GM12878 (cell line): ENCODE results near the gene PSMB8. TPM values are rescaled to one million over a fixed set of nuclear protein-coding genes. Genes with fewer than 3 reads are reported as not detected.
"Not testable (repeated sequence)": the region's sequence is repeated elsewhere in the genome, so short reads cannot be mapped to it uniquely, and the experiment has no call there.

Source experiments
- ATAC-seq: fragments of 200-7000 bp; cut with Tn5 transposase; 3 replicates; pipeline ENCODE4 v1.9.1; 2020; ENCODE audit warnings: mild to moderate bottlenecking, moderate library complexity
- BruUV-seq: library from RNA; stranded (reverse); fragments of 400-500 nt; replicated peaks from 2 replicates; lab custom pipeline; 2021; lab: Mats Ljungman, UMichigan
- CTCF ChIA-PET: fragments of 300-600 bp; sonication (Branson Sonifier 250); formaldehyde crosslinking; extraction: SDS; loops from one replicate; lab custom pipeline; 2021; ENCODE audit warnings: inconsistent platforms; lab: Yijun Ruan, JAX
- POLR2A ChIA-PET: fragments of 350-600 bp; formaldehyde crosslinking; extraction: SDS; loops from one replicate; lab custom pipeline; 2021; ENCODE audit warnings: inconsistent platforms; lab: Charles Lee
- RAD21 ChIA-PET: fragments of 300-600 bp; sonication (Branson Sonifier 250); formaldehyde crosslinking; loops from one replicate; lab custom pipeline; 2023; ENCODE audit warnings: antibody characterized with exemption; ENCODE audit not compliant: unreplicated experiment; lab: Charles Lee
- SMC1A ChIA-PET: fragments of 300-600 bp; sonication (Branson Sonifier 250); formaldehyde crosslinking; loops from one replicate; lab custom pipeline; 2023; ENCODE audit not compliant: unreplicated experiment, uncharacterized antibody; lab: Charles Lee
- DNase-seq: peaks from one replicate; pipeline ENCODE4 v3.0.0-alpha.2; 2011; ENCODE audit warnings: low read depth, low spot score
- FAIRE-seq: peaks from 3 replicates; lab custom pipeline; 2011; peaks lifted over from hg19 to GRCh38; lab: Jason Lieb, UNC
- H2AFZ ChIP-seq: 2 replicates; pipeline ENCODE4 v1.6.0; 2011; ENCODE audit warnings: low read depth, low read length, control low read depth; ENCODE audit not compliant: control insufficient read depth
- H3K27ac ChIP-seq: 2 replicates; pipeline ENCODE4 v1.5.1; 2011; ENCODE audit warnings: control low read depth; ENCODE audit not compliant: control insufficient read depth, insufficient read depth
- H3K27me3 ChIP-seq, 2 experiments: replicated peaks in 1 of 2; 2 replicates each; pipeline versions ENCODE4 v1.6.0 to v1.6.1; 2011; ENCODE audit warnings: low read length in 1 of 2; ENCODE audit not compliant: control insufficient read depth in 2 of 2, insufficient read depth in 2 of 2
- H3K36me3 ChIP-seq, 2 experiments: 2 replicates each; pipeline ENCODE4 v1.5.1; 2011; ENCODE audit warnings: low read length in 1 of 2; ENCODE audit not compliant: control insufficient read depth in 2 of 2, insufficient read depth in 2 of 2
- H3K4me1 ChIP-seq: 2 replicates; pipeline ENCODE4 v1.6.1; 2011; ENCODE audit warnings: mild to moderate bottlenecking, low read length, moderate library complexity, mixed read lengths; ENCODE audit not compliant: control insufficient read depth, insufficient read depth
- H3K4me2 ChIP-seq: 2 replicates; pipeline ENCODE4 v1.6.0; 2011; ENCODE audit warnings: control low read depth; ENCODE audit not compliant: control insufficient read depth, insufficient read depth
- H3K4me3 ChIP-seq: fragments of 200-600 bp; sonication (generic); 2 replicates; pipeline ENCODE4 v1.5.1; 2016
- H3K79me2 ChIP-seq: 2 replicates; pipeline ENCODE4 v1.6.0; 2011; ENCODE audit warnings: low read length; ENCODE audit not compliant: control insufficient read depth, insufficient read depth
- H3K9ac ChIP-seq: 2 replicates; pipeline ENCODE4 v1.8.0; 2011; ENCODE audit warnings: low read length, control low read depth, mixed read lengths; ENCODE audit not compliant: control insufficient read depth, insufficient read depth
- H3K9me3 ChIP-seq: replicated peaks from 3 replicates; pipeline ENCODE4 v1.5.1; 2011; ENCODE audit warnings: mild to moderate bottlenecking, low read length; ENCODE audit not compliant: control insufficient read depth, insufficient read depth
- H4K20me1 ChIP-seq: 2 replicates; pipeline ENCODE4 v1.6.0; 2011; ENCODE audit not compliant: control insufficient read depth, insufficient read depth
- MEF2A ChIP-seq: IDR thresholded peaks from 2 replicates; pipeline ENCODE4 v1.6.1; 2011; ENCODE audit warnings: low read depth, mild to moderate bottlenecking, low read length, moderate library complexity; ENCODE audit not compliant: insufficient read depth
- MTA2 ChIP-seq: fragments of 450-650 bp; IDR thresholded peaks from 2 replicates; pipeline ENCODE4 v1.6.1; 2016; ENCODE audit warnings: low read depth, mild to moderate bottlenecking, moderate library complexity
- MXI1 ChIP-seq: fragments of 150-350 bp; IDR thresholded peaks from 2 replicates; pipeline ENCODE4 v1.6.1; 2011; ENCODE audit warnings: low read depth, mild to moderate bottlenecking, inconsistent platforms, low read length, improper control_type of control experiment
- NR2F1 ChIP-seq: fragments of 450-650 bp; conservative IDR thresholded peaks from 2 replicates; pipeline ENCODE4 v1.6.1; 2017; ENCODE audit warnings: mild to moderate bottlenecking
- NRF1 ChIP-seq: conservative IDR thresholded peaks from 2 replicates; pipeline ENCODE4 v1.6.1; 2011; ENCODE audit warnings: mild to moderate bottlenecking, low read depth, low read length, improper control_type of control experiment
- SREBF2 ChIP-seq: IDR thresholded peaks from 2 replicates; pipeline ENCODE4 v1.6.1; 2012; ENCODE audit warnings: mild to moderate bottlenecking, low read length
- STAT1 ChIP-seq: fragments of 450-650 bp; conservative IDR thresholded peaks from 2 replicates; pipeline ENCODE4 v1.6.1; 2014; ENCODE audit warnings: antibody characterized with exemption, mild to moderate bottlenecking
- YY1 ChIP-seq: IDR thresholded peaks from 2 replicates; pipeline ENCODE4 v1.6.1; 2011; ENCODE audit warnings: low read depth, mild to moderate bottlenecking, low read length
- WGBS: methylation state at CpG from one replicate; pipeline ENCODE4 v1.1.6; 2016; ENCODE audit warnings: low lambda C conversion rate; ENCODE audit not compliant: insufficient replicate concordance, insufficient coverage; ENCODE audit errors: missing lambda C conversion rate; 5-methylcytosine and 5-hydroxymethylcytosine counted together
- in situ Hi-C: fragments of 300-500 bp; cut with MboI; formaldehyde crosslinking; loops from 9 replicates; pipeline ENCODE4 v1.14.3; 2018; ENCODE audit warnings: mixed read lengths
- intact Hi-C: fragments of 100-400 bp; cut with micrococcal nuclease; formaldehyde crosslinking; loops from one replicate; pipeline ENCODE4 v1.14.2; 2022; ENCODE audit not compliant: unreplicated experiment
- polyA plus RNA-seq, 11 experiments: library from polyadenylated mRNA; depleted of rRNA in 4 of 11; unstranded in 6 of 11; stranded (reverse) in 5 of 11; fragments of >200 nt; fragmentation: Nextera tagmentation in 4 of 11; fragmentation: Illumina TruSeq in 1 of 11; extraction: Ambion mirVana in 4 of 11; extraction: Trizol in 1 of 11; gene quantifications; 1 replicate in 1 of 11; 2 replicates in 10 of 11; pipeline versions ENCODE4 v1.2.1 to v1.2.3, GENCODE V29; 2011 to 2016; ENCODE audit warnings: inconsistent platforms in 2 of 11, missing spikeins in 2 of 11, low read depth in 1 of 11
- total RNA-seq, 4 experiments: library from RNA; depleted of rRNA in 3 of 4; stranded (reverse); fragments of >200 nt in 3 of 4; fragmentation: Illumina TruSeq in 1 of 4; extraction: Trizol in 1 of 4; gene quantifications; 2 replicates each; pipeline versions ENCODE4 v1.2.1 to v1.2.3, GENCODE V29; 2013 to 2021

PSMB8 gene
- total and polyA plus RNA-seq, 10 of the 15 experiments (the other 5 are each of a cell fraction or from before 2014, with no cell fraction given), result 304 to 557 (median 379) TPM

DNA sequence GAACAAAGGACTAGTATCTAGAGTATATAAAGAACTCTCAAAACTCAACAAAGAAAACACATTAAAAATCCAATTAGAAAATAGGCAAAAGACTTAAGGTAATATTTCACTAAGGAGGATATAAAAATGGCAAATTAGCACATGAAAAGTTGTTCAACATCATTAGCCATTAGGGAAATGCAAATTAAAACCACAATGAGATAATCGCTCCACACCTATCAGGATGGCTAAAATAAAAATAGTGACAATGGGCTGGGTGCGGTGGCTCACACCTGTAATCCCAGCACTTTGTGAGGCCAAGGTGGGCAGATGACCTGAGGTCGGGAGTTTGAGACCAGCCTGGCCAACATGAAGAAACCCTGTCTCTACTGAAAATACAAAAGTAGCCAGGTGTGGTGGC lies 37.1 kb upstream of the PSMB8 start:
- POLR2A ChIA-PET, result interaction anchor here (0.9 kb wide), 1 partner anchor 14 kb away, joined by 3 read pairs; no protein-coding TSS in a partner anchor
- 0 out of 3 replicates have a peak, but pooled peaks have one; percentile 31 for ATAC-seq
- intact Hi-C loops, result loop anchor here (10.0 kb wide), 1 partner anchor 204 kb away; no protein-coding TSS in a partner anchor
- H3K79me2 ChIP-seq, H3K4me2 ChIP-seq, BruUV-seq, DNase-seq, H3K27me3 ChIP-seq, H3K9me3 ChIP-seq, FAIRE-seq, H4K20me1 ChIP-seq, H3K27ac ChIP-seq, H3K4me1 ChIP-seq, H3K4me3 ChIP-seq, H3K9ac ChIP-seq, H3K36me3 ChIP-seq, in situ Hi-C loops, H2AFZ ChIP-seq: not testable (repeated sequence)
- SMC1A ChIA-PET, result interaction anchor here (0.7 to 13.8 kb wide), 7 partner anchors 10 to 168 kb away, joined by 3 to 184 read pairs (median 4); partner anchors contain the start of gene TAP2
- TF ChIP-seq MTA2, result 0 out of 2 replicates have a peak, but pooled peaks have one; percentile 28
- WGBS, result 13% methylated on average over 3 of the region's 3 CpGs
- CTCF ChIA-PET, result interaction anchor here (0.6 to 12.7 kb wide), 12 partner anchors 9 to 367 kb away, joined by 3 to 260 read pairs (median 4); partner anchors contain the start of genes HLA-DMA and TAP2
- RAD21 ChIA-PET, result interaction anchor here (1.8 to 2.4 kb wide), 2 partner anchors 13 to 104 kb away, joined by 5 to 14 read pairs; no protein-coding TSS in a partner anchor

GRCh38 chr6:32879691-32880090 lies 35.8 kb upstream of the PSMB8 start:
- Histone ChIP-seq H3K4me1 (0 out of 2 replicates have a peak, but pooled peaks cover 3% of the 10 kb centered on the region), H3K9ac (no peak overlapping the region; the same call in 1 of the 2 replicates), H3K9me3 (no peaks in the 10 kb centered on the region), H3K27me3 (no peaks in the 10 kb centered on the region; a peak in 1 of 4 replicates), H3K36me3 (no peaks in the 10 kb centered on the region), H3K79me2 (no peaks in the 10 kb centered on the region), H3K27ac (no peak overlapping the region), H3K4me3 (no peak overlapping the region), H3K4me2 (0 out of 2 replicates have a peak overlapping the region, but pooled peaks have one; percentile 42), H4K20me1 (no peaks in the 10 kb centered on the region), H2AFZ (peak overlapping the region; percentile 36)
- ChIA-PET RAD21 (interaction anchor here (0.7 to 2.4 kb wide), 3 partner anchors 11 to 105 kb away, joined by 3 to 14 read pairs (median 5); no protein-coding TSS in a partner anchor), CTCF (interaction anchor here (1.0 to 12.7 kb wide), 11 partner anchors 8 to 369 kb away, joined by 3 to 260 read pairs (median 4); partner anchors contain the start of gene HLA-DMB), POLR2A (no interaction called here)
- BruUV-seq, result no TSS peak
- in situ Hi-C loops, result no loop called here
- no peak for DNase-seq
- intact Hi-C loops, result loop anchor here (10.0 kb wide), 1 partner anchor 205 kb away; no protein-coding TSS in a partner anchor
- 88% methylated on average over 35 of the region's 35 CpGs for WGBS
- no peak for ATAC-seq
- TF ChIP-seq MEF2A, result no peak
- no peak for TF ChIP-seq NR2F1
- no peak for TF ChIP-seq SREBF2
- no peak for TF ChIP-seq MXI1
- TF ChIP-seq YY1, result peak; percentile 59; the same call in 1 of the 2 replicates
- TF ChIP-seq STAT1, result no peak
- TF ChIP-seq NRF1, result no peak
- TF ChIP-seq, all 136 proteins: peak for 1
- SMC1A ChIA-PET, result interaction anchor here (0.7 to 13.8 kb wide), 4 partner anchors 11 to 1591 kb away, joined by 3 to 184 read pairs (median 12); partner anchors contain the start of gene TAP2
- no peak for FAIRE-seq
